H9 (cell line): Measurements from ENCODE around the gene FLOT2. TPM values are rescaled to one million over a fixed set of nuclear protein-coding genes. Genes with fewer than 3 reads are reported as not detected.

Experiments used
- DNase-seq: peaks from one replicate; pipeline ENCODE4 v3.0.0-alpha.2; 2017
- H2AFZ ChIP-seq: one replicate; pipeline ENCODE4 v1.6.1; 2013; ENCODE audit warnings: mild to moderate bottlenecking, low read length, control low read depth, moderate library complexity
- H2AK5ac ChIP-seq: 2 replicates; pipeline ENCODE4 v1.6.1; 2013; ENCODE audit warnings: low read length, control low read depth, mixed read lengths; ENCODE audit not compliant: insufficient read length
- H2BK120ac ChIP-seq: one replicate; pipeline ENCODE4 v1.6.1; 2013; ENCODE audit warnings: low read depth, mild to moderate bottlenecking, low read length, control low read depth, inconsistent platforms; ENCODE audit not compliant: poor library complexity, severe bottlenecking
- H2BK12ac ChIP-seq: 2 replicates; pipeline ENCODE4 v1.6.1; 2013; ENCODE audit warnings: low read length, control low read depth, mixed read lengths, low read depth; ENCODE audit not compliant: insufficient read length
- H2BK15ac ChIP-seq: 2 replicates; pipeline ENCODE4 v1.6.1; 2013; ENCODE audit warnings: low read depth, low read length, control low read depth
- H2BK20ac ChIP-seq: one replicate; pipeline ENCODE4 v1.6.1; 2013; ENCODE audit warnings: low read depth, mild to moderate bottlenecking, low read length, control low read depth, inconsistent platforms; ENCODE audit not compliant: poor library complexity, severe bottlenecking
- H2BK5ac ChIP-seq: 2 replicates; pipeline ENCODE4 v1.6.1; 2013; ENCODE audit warnings: low read length, control low read depth, mixed read lengths; ENCODE audit not compliant: insufficient read length
- H3K14ac ChIP-seq: 2 replicates; pipeline ENCODE4 v1.6.1; 2013; ENCODE audit warnings: low read length, control low read depth; ENCODE audit not compliant: insufficient read depth
- H3K18ac ChIP-seq: 2 replicates; pipeline ENCODE4 v1.6.1; 2013; ENCODE audit warnings: low read depth, mild to moderate bottlenecking, mixed read lengths, low read length, control low read depth; ENCODE audit not compliant: insufficient read length
- H3K23ac ChIP-seq: 2 replicates; pipeline ENCODE4 v1.6.1; 2013; ENCODE audit warnings: low read length, control low read depth, mixed read lengths, low read depth; ENCODE audit not compliant: insufficient read length
- H3K23me2 ChIP-seq: 2 replicates; pipeline ENCODE4 v1.6.1; 2013; ENCODE audit warnings: low read depth, mild to moderate bottlenecking, mixed read lengths, low read length, control low read depth; ENCODE audit not compliant: insufficient read length, poor library complexity, severe bottlenecking
- H3K27ac ChIP-seq: 2 replicates; pipeline ENCODE4 v1.5.1; 2013; ENCODE audit warnings: low read length, control low read depth, mixed read lengths, low read depth; ENCODE audit not compliant: insufficient read length
- H3K27me3 ChIP-seq: 2 replicates; pipeline ENCODE4 v1.6.1; 2013; ENCODE audit warnings: low read length, control low read depth, inconsistent platforms; ENCODE audit not compliant: insufficient read depth
- H3K4ac ChIP-seq: 2 replicates; pipeline ENCODE4 v1.6.1; 2013; ENCODE audit warnings: low read depth, mild to moderate bottlenecking, control low read depth, inconsistent platforms, low read length, moderate library complexity
- H3K4me1 ChIP-seq: 2 replicates; pipeline ENCODE4 v1.6.1; 2013; ENCODE audit warnings: low read length, control low read depth, inconsistent platforms; ENCODE audit not compliant: insufficient read depth
- H3K4me2 ChIP-seq: 2 replicates; pipeline ENCODE4 v1.6.1; 2013; ENCODE audit warnings: low read length, control low read depth, mixed read lengths; ENCODE audit not compliant: insufficient read length, insufficient read depth
- H3K56ac ChIP-seq: 2 replicates; pipeline ENCODE4 v1.6.1; 2013; ENCODE audit warnings: low read depth, mild to moderate bottlenecking, mixed read lengths, low read length, control low read depth; ENCODE audit not compliant: insufficient read length
- H3K79me1 ChIP-seq: 2 replicates; pipeline ENCODE4 v1.6.1; 2013; ENCODE audit warnings: low read depth, mild to moderate bottlenecking, moderate library complexity, low read length, control low read depth, inconsistent platforms; ENCODE audit not compliant: insufficient read depth, poor library complexity, severe bottlenecking
- H3K79me2 ChIP-seq: 2 replicates; pipeline ENCODE4 v1.6.1; 2013; ENCODE audit warnings: low read length, control low read depth, inconsistent platforms; ENCODE audit not compliant: insufficient read depth
- H3K9ac ChIP-seq: 2 replicates; pipeline ENCODE4 v1.6.1; 2013; ENCODE audit warnings: low read length, control low read depth, mixed read lengths; ENCODE audit not compliant: insufficient read length; ENCODE audit errors: extremely low read depth
- H3K9me3 ChIP-seq: one replicate; pipeline ENCODE4 v1.6.1; 2013; ENCODE audit warnings: low read depth, low read length, inconsistent platforms; ENCODE audit not compliant: control insufficient read depth
- H3T11ph ChIP-seq: one replicate; pipeline ENCODE4 v1.6.1; 2013; ENCODE audit warnings: mild to moderate bottlenecking, low read length, control low read depth, inconsistent platforms
- H4K20me1 ChIP-seq: one replicate; pipeline ENCODE4 v1.6.1; 2013; ENCODE audit not compliant: control insufficient read depth, insufficient read length, insufficient read depth
- H4K5ac ChIP-seq: 2 replicates; pipeline ENCODE4 v1.6.1; 2013; ENCODE audit warnings: low read depth, mild to moderate bottlenecking, mixed read lengths, low read length, control low read depth; ENCODE audit not compliant: insufficient read length
- H4K8ac ChIP-seq: replicated peaks from 2 replicates; pipeline ENCODE4 v1.6.1; 2013; ENCODE audit warnings: low read length, control low read depth, mixed read lengths, low read depth; ENCODE audit not compliant: insufficient read length
- H4K91ac ChIP-seq: 2 replicates; pipeline ENCODE4 v1.6.1; 2013; ENCODE audit warnings: low read depth, mild to moderate bottlenecking, moderate library complexity, mixed read lengths, low read length, control low read depth; ENCODE audit not compliant: insufficient read length
- H3K27ac Mint-ChIP-seq, 3 experiments: 2 replicates in 2 of 3; 3 replicates in 1 of 3; pipeline ENCODE4 v1.8.0; 2020 to 2021; ENCODE audit warnings: mixed read lengths in 3 of 3, mild to moderate bottlenecking in 1 of 3, moderate library complexity in 1 of 3
- H3K27me3 Mint-ChIP-seq: 2 replicates; pipeline ENCODE4 v1.8.0; 2021; ENCODE audit warnings: low read depth, mild to moderate bottlenecking, moderate library complexity, mixed read lengths
- H3K36me3 Mint-ChIP-seq, 3 experiments: 2 replicates in 2 of 3; 3 replicates in 1 of 3; pipeline ENCODE4 v1.8.0; 2020 to 2021; ENCODE audit warnings: low read depth in 3 of 3, mixed read lengths in 3 of 3; ENCODE audit not compliant: insufficient read depth in 1 of 3
- H3K4me1 Mint-ChIP-seq, 2 experiments: 2 replicates each; pipeline ENCODE4 v1.8.0; 2020; ENCODE audit warnings: mixed read lengths in 2 of 2
- H3K4me3 Mint-ChIP-seq, 2 experiments: 2 replicates in 1 of 2; 3 replicates in 1 of 2; pipeline ENCODE4 v1.8.0; 2020 to 2021; ENCODE audit warnings: mild to moderate bottlenecking in 2 of 2, mixed read lengths in 2 of 2, moderate library complexity in 1 of 2
- H3K9me3 Mint-ChIP-seq, 2 experiments: 2 replicates in 1 of 2; 3 replicates in 1 of 2; pipeline ENCODE4 v1.8.0; 2020; ENCODE audit warnings: mild to moderate bottlenecking in 2 of 2, mixed read lengths in 2 of 2, moderate library complexity in 1 of 2
- WGBS: extraction: QIAGEN DNeasy Blood & Tissue Kit; methylation state at CpG from one replicate; pipeline ENCODE4 v1.1.7; 2013; ENCODE audit warnings: missing lambda C conversion rate, low lambda C conversion rate, mixed read lengths; ENCODE audit not compliant: insufficient read length; ENCODE audit errors: extremely low coverage; 5-methylcytosine and 5-hydroxymethylcytosine counted together
- total RNA-seq: library from RNA; stranded (reverse); gene quantifications from 2 replicates; pipeline ENCODE4 v1.2.1, GENCODE V29; 2021
- TF ChIP-seq, protein P1 (sequence below): fragments of 200-600 bp; sonication (generic); conservative IDR thresholded peaks from 3 replicates; pipeline ENCODE4 v1.8.0; 2021; ENCODE audit warnings: antibody characterized with exemption, mild to moderate bottlenecking

The FLOT2 gene
- total RNA-seq, 1 experiment from 2014 or later = 173 TPM

DNA sequence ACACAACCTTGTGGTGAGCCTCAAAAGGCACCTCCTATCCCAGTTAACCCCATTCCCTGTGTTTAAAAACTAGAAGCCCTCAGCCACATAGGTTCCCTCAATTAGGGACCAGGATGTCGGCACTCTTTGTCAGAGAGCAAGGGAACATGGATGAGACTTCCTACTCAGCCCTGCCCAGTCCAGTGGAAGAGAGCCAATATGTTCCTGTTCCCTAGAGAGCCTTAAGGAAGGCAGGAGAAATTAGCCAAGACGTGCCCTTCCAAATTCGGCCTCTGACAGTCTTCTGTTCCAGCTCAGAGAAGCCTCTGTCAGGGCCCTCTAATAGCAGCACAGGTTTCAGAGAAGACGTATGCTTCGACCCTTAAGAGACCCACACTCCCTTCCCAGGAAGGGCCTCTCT, 19.9 kb upstream of the FLOT2 start:
- Histone ChIP-seq H3K4ac (no peak overlapping the region), H3K9me3 (no peaks in the 10 kb centered on the region), H3K23me2 (no peaks in the 10 kb centered on the region), H3K79me2 (no peaks in the 10 kb centered on the region), H3K27ac (no peak overlapping the region), H3K18ac (no peak overlapping the region), H2BK20ac (no peak overlapping the region), H3K79me1 (no peaks in the 10 kb centered on the region), H4K8ac (no peak overlapping the region), H4K91ac (no peak overlapping the region), H2BK15ac (no peak overlapping the region), H2AFZ (no peak overlapping the region), H3K27me3 (no peaks in the 10 kb centered on the region), H2BK5ac (no peak overlapping the region), H3K4me1 (no peaks in the 10 kb centered on the region), H2BK120ac (no peak overlapping the region), H3K4me2 (no peak overlapping the region), H4K20me1 (no peaks in the 10 kb centered on the region), H4K5ac (no peak overlapping the region), H3K14ac (no peak overlapping the region), H3K23ac (no peak overlapping the region), H2AK5ac (no peak overlapping the region), H3T11ph (no peak overlapping the region), H2BK12ac (no peak overlapping the region), H3K9ac (no peak overlapping the region), H3K56ac (no peak overlapping the region)
- DNase-seq = no peak
- no CpG with 5 or more reads among the region's 5 CpGs for WGBS
- Mint-ChIP-seq H3K9me3 (no peaks in the 10 kb centered on the region), H3K27ac (no peak overlapping the region), H3K4me1 (no peaks in the 10 kb centered on the region), H3K4me3 (no peak overlapping the region), H3K36me3 (peaks cover 75 to 91% (median 89%) of the 10 kb centered on the region in 3 experiments), H3K27me3 (no peaks in the 10 kb centered on the region)
- TF ChIP-seq, protein P1, sequence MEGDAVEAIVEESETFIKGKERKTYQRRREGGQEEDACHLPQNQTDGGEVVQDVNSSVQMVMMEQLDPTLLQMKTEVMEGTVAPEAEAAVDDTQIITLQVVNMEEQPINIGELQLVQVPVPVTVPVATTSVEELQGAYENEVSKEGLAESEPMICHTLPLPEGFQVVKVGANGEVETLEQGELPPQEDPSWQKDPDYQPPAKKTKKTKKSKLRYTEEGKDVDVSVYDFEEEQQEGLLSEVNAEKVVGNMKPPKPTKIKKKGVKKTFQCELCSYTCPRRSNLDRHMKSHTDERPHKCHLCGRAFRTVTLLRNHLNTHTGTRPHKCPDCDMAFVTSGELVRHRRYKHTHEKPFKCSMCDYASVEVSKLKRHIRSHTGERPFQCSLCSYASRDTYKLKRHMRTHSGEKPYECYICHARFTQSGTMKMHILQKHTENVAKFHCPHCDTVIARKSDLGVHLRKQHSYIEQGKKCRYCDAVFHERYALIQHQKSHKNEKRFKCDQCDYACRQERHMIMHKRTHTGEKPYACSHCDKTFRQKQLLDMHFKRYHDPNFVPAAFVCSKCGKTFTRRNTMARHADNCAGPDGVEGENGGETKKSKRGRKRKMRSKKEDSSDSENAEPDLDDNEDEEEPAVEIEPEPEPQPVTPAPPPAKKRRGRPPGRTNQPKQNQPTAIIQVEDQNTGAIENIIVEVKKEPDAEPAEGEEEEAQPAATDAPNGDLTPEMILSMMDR = no peak
